Measurements from ENCODE around the gene DPH6.

GRCh38 chr15:35439291-35439690 lies 106.7 kb downstream of the DPH6 start:
- TF ChIP-seq CTCF (IDR thresholded peaks at IDR 0.05) (no peak), RAD21 (conservative IDR thresholded peaks at IDR 0.05 in 1 of 2, IDR thresholded peaks at IDR 0.05 in 1 of 2) (no peak), FOSL2 (IDR thresholded peaks at IDR 0.05) (no peak), FOSL2 (CRISPR knock-in tag; IDR thresholded peaks at IDR 0.05) (no peak), EHMT2 (IDR thresholded peaks at IDR 0.05; ENCODE audit: low read depth) (no peak), ELK1 (IDR thresholded peaks at IDR 0.05; ENCODE audit: low read depth, low read length) (no peak), POLR2A (IDR thresholded peaks at IDR 0.05; ENCODE audit: low read length) (no peak), REST (IDR thresholded peaks at IDR 0.05) (no peak), RNF2 (IDR thresholded peaks at IDR 0.05; ENCODE audit: borderline replicate concordance, low read depth) (no peak), RCOR1 (IDR thresholded peaks at IDR 0.05; ENCODE audit: low read depth, low read length) (no peak), MAX (IDR thresholded peaks at IDR 0.05) (no peak)

All from A549 (cell line).